ENCODE data around the gene KDM3B. TPM values are rescaled to one million over a fixed set of nuclear protein-coding genes. Genes with fewer than 3 reads are reported as not detected.
A peak's percentile ranks its signal among the peaks of the same experiment; 100 is the strongest.
"Not testable (repeated sequence)": the region's sequence is repeated elsewhere in the genome, so short reads cannot be mapped to it uniquely, and the experiment has no call there.

Gene KDM3B
- polyA plus RNA-seq, 2 of the 4 experiments (the other 2 are of a cell fraction): 38.1 to 52.5 TPM

- ChIA-PET CTCF (interaction anchor here (1.1 to 4.6 kb wide), 3 partner anchors 9 to 136 kb away, joined by 3 to 21 read pairs (median 5); partner anchors contain the start of gene KDM3B), POLR2A (no interaction called here)
- FAIRE-seq (no peak), ATAC-seq (peak; percentile 13 to 69; a peak in 4 of 6 replicates), DNase-seq (ENCODE audit: low read depth in 1 of 2, low spot score in 1 of 2) (no peak)
- Histone ChIP-seq H3K27ac (no peak overlapping the region), H3K4me1 (no peaks in the 10 kb centered on the region), H3K9me3 (no peaks in the 10 kb centered on the region), H3K4me2 (no peak overlapping the region), H3K4me3 (no peak overlapping the region)
- TF ChIP-seq NPAS2 (CRISPR knock-in tag; IDR thresholded peaks at IDR 0.05; ENCODE audit: borderline replicate concordance): no peak
- TF ChIP-seq ZNF302 (CRISPR knock-in tag; IDR thresholded peaks at IDR 0.05): no peak
- TF ChIP-seq ZC3H11A (IDR thresholded peaks at IDR 0.05): no peak
- no peak for TF ChIP-seq EHMT2 (IDR thresholded peaks at IDR 0.05; ENCODE audit: low read depth)
- no peak for TF ChIP-seq HMGXB4 (CRISPR knock-in tag; IDR thresholded peaks at IDR 0.05; ENCODE audit: borderline replicate concordance)
- no peak for TF ChIP-seq HES2 (IDR thresholded peaks at IDR 0.05)
- TF ChIP-seq ESRRA (IDR thresholded peaks at IDR 0.05; ENCODE audit: borderline replicate concordance, low read length): no peak
- TF ChIP-seq ZSCAN20 (CRISPR knock-in tag; IDR thresholded peaks at IDR 0.05): no peak
- no peak for TF ChIP-seq FOXS1 (CRISPR knock-in tag; IDR thresholded peaks at IDR 0.05)
- TF ChIP-seq USF2 (IDR thresholded peaks at IDR 0.05): no peak
- no peak for TF ChIP-seq REST (IDR thresholded peaks at IDR 0.05)
- no peak for TF ChIP-seq HOXB13 (CRISPR knock-in tag; IDR thresholded peaks at IDR 0.05; ENCODE audit: low read depth)
- TF ChIP-seq RARB (CRISPR knock-in tag; IDR thresholded peaks at IDR 0.05): no peak
- WGBS (ENCODE audit: missing lambda C conversion rate): 65% methylated on average over 3 of the region's 3 CpGs
Measured at GRCh38 chr5:138316355-138316754, 36.1 kb upstream of the KDM3B start.

GRCh38 chr5:138318211-138318610, 34.3 kb upstream of the KDM3B start:
- H3K4me3 ChIP-seq; POLR2A ChIA-PET; ATAC-seq; H3K4me1 ChIP-seq; FAIRE-seq; H3K27ac ChIP-seq; H3K4me2 ChIP-seq; DNase-seq (ENCODE audit: low read depth in 1 of 2, low spot score in 1 of 2); H3K9me3 ChIP-seq: not testable (repeated sequence)
- 78% methylated on average over 4 of the region's 4 CpGs for WGBS (ENCODE audit: missing lambda C conversion rate)
- CTCF ChIA-PET: interaction anchor here (0.7 to 4.6 kb wide), 2 partner anchors 29 to 34 kb away, joined by 3 to 21 read pairs; partner anchors contain the start of gene KDM3B

GRCh38 chr5:138330813-138331448, 21.6 kb upstream of the KDM3B start:
- no peak for TF ChIP-seq PHF8 (IDR thresholded peaks at IDR 0.05; ENCODE audit: borderline replicate concordance, low read depth)
- TF ChIP-seq E2F6 (IDR thresholded peaks at IDR 0.05; ENCODE audit: borderline replicate concordance, low read depth): no peak
- TF ChIP-seq MAFK (IDR thresholded peaks at IDR 0.05; ENCODE audit: partially characterized antibody): peak; percentile 82
- TF ChIP-seq CHD2 (IDR thresholded peaks at IDR 0.05; ENCODE audit: low read length, partially characterized antibody): no peak
- no peak for TF ChIP-seq ESRRA (IDR thresholded peaks at IDR 0.05; ENCODE audit: borderline replicate concordance, low read length)
- TF ChIP-seq KDM5A (IDR thresholded peaks at IDR 0.05): no peak
- peak in 1 of 2 experiments; percentile 13 for ATAC-seq
- 9% methylated on average over 12 of the region's 12 CpGs for WGBS (ENCODE audit: missing lambda C conversion rate)
- ChIA-PET POLR2A (interaction anchor here (1.2 to 1.8 kb wide), 2 partner anchors 21 to 117 kb away, joined by 4 to 11 read pairs; partner anchors contain the start of genes CDC23 and KDM3B), CTCF (interaction anchor here (0.6 to 13.3 kb wide), 4 partner anchors 22 to 151 kb away, joined by 3 to 197 read pairs (median 5); partner anchors contain the start of gene KDM3B)
- no peak for FAIRE-seq
- H3K4me2 ChIP-seq: peak overlapping the region; percentile 95
- peaks cover 14% of the 10 kb centered on the region; the same call in 2 of the 3 replicates for H3K4me1 ChIP-seq
- no peaks in the 10 kb centered on the region for H3K9me3 ChIP-seq
- H3K27ac ChIP-seq: peak overlapping the region; percentile 64 to 83
- peak overlapping the region; percentile 70 for H3K4me3 ChIP-seq
- DNase-seq (ENCODE audit: low read depth in 1 of 2, low spot score in 1 of 2): no peak
